ENCODE results near the gene EEF2.

EEF2 gene

DNA sequence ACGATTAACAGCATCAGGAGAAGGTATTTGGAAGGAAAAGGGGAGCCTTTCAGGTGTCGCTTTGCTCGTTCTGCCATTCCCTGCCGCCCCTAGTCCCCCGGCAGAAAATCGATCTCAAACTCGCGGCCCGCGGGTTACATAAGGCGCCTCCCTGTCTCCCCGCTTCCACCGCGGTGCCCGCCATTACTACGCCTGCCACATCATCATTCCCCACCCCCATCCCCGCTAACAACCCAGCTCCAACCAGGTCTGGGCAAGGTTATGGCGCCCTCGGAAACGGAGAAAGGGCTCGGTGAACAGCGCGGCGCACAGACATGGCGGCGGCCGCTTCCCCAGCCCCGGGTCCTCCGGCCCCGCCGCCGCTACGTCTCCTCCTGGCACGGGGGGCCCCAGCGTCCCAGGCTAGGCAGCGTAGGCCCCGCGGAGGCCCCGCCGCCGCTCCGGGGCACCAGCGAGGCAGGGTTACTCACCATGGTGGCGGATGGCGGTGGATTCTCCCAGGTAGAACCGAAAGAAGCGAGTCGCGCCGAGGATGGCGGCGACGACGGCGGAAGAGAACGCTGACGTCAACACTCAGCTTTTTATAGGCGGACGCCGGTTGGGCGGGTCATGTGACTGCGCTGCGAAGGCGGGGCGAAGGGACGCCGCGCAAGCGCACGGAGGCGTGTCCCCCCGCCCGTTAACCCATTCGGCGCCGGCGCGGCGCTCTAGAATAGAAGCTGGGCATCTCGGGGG lies at the start of gene EEF2:
EEF2 (minus strand) TSS at position 556 of the 735 bp plus-strand sequence; CDS start at position 473, 83 bp downstream.
- DNase-seq = peak; percentile 87

DNA sequence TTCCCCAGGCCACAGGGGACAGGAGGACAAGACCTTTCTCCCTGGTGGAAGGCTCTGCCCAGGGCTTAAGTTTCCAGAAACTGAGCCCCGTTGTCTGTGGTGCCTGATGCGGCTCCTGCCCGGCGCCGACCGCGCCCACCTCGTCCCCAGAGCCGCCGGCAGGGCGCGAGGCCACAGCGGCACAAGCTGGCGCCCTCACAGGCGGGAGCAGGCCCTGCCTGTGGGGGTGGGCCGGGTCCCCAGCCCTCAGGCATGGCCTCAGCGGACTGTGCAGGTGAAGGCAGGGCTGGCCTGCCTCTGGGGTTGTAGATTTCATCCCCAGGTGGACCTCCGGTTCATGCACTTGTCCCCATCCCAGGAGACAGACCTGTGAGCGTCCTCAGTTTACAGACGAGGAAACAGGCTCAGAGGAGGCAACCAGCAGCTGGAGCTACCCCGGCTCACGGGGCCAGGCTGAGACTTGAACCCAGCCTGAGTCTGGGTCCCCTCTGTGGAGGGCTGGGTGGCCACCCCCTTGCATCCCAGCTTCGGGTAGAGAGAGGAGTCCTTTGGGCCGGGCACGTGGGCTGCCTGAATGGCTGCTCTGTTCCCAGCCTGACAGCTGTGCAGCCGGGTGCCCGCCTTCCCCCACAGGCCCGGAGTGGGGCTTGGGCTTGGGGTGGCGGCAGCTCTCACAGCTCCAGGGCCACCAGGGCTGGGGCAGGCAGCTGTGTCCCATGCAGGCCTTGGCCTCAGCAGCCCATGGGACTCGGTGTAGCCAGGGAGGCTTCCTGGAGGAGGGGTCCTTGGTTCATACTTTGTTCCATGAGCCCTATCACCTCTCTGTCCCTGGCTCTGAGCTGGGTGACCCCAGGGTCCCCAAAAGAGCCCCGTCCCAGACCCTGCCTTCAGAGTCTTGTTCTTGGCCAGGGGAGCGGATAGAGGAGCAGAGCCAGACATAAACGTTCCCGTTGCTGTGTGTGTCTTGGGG lies 49.1 kb upstream of the EEF2 start:
- DNase-seq = no peak

DNA sequence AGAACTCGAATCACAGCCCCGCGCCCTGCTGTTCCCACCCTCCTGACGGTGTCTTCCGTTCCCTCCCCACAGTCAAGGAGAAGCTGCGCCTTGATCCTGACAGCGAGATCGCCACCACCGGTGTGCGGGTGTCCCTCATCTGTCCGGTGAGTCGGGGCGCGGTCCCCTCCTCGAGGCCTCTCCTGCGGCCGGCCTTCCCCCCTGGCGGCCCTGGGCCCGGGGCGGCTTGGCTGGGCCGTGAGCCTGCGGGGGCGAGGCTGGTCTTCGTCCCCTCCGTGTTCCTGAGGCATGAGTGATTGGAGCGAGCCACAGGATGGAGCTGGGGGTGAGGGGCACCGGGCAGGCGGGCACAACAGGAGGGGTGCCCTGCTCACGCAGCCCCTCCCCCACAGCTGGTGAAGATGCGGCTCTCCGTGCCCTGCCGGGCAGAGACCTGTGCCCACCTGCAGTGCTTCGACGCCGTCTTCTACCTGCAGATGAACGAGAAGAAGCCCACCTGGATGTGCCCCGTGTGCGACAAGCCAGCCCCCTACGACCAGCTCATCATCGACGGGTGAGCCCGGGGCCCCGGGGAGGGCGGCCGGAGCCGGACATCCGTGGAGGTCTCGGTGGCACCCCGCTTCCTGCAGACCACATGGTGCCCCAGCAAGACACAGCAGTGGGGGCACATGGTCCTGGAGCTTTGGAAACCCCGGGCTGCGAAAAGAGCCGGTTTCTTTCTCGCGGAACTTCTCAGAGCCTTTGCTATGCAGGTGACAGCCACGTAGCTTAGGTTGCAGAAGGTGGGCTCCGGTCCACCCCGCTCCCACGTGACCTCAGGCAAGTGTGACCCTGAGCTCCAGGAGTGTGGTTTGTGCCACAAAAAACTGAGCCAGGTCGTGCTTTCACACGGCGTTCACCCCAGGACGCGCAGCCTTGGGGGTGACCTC lies 48.0 kb upstream of the EEF2 start:
- no peak for DNase-seq

DNA sequence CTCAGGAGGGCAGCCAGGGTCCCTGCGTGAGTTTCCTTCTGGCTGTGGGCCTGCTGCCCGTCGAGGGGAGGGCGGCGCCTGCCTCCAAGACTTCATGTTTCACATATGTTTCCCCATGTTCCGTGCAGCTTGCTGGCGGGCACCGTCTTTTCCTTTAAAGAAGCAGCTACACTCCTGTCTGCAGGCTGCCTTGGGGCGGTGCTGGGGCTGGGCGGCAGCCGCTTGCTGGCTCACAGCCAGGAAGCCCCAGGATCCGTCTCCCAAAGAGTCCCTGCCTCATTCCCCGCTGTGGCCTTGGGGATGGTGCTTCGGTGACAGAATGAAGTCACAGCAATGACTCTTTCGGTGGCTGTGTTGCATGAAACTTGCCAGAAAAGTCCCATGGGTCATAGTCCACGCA lies 47.2 kb upstream of the EEF2 start:
- DNase-seq = no peak

DNA sequence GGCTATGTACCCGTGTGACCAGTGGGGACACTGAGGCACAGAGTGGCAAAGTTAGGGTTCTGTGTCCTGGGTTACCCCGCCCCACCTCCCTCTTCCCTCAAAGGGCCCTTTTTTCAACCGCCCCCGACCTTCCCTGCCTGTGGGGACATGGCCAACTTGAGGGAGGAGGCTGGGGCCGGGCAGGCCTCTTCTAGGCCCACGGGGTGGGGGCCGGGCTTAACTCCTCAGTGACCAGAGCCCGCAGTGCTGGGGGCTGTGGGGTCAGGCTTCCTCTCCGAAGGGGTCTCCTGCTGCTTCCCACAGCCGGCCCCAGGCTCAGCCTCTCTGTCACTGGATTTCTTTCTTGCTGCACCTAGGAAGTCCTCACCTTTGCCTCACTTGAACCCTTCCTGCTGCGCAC lies 46.2 kb upstream of the EEF2 start:
- DNase-seq = no peak

DNA sequence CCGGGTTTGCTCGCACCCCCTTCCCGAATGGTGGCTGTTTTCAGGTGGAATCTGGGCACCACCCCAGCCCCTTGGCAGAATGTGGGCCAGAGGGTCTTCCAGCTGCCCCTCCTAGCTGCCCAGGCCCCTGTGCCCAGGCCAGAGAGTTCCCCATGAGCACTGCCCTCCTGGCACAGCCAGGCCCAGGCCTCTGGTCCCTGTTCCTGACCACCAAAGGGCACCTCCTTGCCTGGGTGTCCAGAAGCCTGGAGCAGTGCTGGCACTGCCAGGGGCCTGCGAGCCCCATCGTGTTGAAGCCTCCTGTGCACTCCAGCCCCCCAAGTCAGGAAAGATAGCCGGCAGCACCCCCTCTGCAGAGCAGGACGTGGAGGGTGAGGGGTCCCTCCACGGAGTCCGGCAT lies 45.7 kb upstream of the EEF2 start:
- DNase-seq = no peak

DNA sequence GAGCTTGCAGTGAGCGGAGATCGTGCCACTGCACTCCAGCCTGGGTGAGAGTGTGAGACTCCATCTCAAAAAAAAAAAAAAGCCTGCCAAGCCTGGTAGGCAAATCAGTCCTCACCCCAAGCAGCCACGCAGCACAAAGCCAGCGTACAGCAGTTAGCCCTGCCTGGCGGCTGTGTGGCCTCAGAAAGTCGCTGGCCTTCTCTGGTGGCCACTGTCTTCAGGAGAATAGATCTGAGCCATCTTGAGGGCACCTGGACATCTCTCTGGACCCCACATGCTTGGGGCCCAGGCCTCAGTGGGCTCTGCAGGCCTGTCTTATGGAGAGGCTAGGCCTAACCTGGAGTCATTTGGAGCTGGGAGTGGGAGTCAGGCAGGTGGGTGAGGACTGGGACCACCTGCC lies 45.3 kb upstream of the EEF2 start:
- DNase-seq = no peak

DNA sequence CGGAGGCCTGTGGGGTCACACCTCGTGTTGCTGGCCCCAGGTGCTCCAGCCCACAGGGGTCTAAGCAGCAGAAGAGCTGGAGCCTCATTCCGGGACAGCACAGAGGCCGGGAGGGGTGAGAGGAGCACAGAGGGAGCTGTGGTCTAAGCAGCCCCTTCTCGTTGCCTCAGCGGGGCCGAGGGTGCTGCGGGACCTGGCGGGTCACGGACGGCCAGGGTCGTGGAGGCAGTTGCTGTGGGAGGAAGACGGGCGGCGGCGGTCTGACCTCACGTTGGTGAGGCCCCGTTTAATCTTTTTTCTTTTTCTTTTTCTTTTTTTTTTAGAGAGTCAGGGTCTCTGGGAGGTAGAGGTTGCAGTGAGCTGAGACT lies 44.0 kb upstream of the EEF2 start:
- DNase-seq = no peak

DNA sequence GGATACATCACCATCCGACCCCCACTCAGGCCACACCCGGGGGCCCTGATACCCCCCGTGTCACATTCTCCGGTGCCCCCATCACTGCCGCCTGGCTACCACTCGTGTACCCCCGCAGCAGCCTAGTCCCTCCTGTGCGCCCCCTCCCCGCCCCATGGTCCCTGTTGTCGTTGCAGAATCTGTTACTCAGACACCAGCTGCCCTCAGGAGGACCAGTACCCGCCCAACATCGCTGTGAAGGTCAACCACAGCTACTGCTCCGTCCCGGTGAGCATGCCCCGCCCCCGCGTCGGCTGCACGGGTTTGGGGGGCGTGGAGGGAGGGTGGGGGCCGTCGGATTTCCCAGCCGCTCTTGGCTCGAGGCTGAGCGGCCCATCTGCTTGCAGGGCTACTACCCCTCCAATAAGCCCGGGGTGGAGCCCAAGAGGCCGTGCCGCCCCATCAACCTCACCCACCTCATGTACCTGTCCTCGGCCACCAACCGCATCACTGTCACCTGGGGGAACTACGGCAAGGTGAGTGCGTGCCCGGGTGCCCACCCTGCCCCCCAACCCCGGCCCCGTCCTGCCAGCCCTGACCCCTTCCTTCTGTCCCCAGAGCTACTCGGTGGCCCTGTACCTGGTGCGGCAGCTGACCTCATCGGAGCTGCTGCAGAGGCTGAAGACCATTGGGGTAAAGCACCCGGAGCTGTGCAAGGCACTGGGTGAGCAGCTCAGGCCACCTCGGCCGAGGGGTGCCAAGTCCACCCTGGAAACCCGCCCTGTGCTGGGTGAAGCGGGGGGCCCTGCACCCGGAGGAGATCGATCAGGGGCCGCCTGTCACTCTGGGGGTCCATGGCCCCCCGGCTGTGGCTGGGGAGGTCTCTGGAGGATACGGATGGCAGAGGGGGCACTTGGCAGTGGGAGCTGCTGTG lies 43.3 kb upstream of the EEF2 start:
- no peak for DNase-seq

DNA sequence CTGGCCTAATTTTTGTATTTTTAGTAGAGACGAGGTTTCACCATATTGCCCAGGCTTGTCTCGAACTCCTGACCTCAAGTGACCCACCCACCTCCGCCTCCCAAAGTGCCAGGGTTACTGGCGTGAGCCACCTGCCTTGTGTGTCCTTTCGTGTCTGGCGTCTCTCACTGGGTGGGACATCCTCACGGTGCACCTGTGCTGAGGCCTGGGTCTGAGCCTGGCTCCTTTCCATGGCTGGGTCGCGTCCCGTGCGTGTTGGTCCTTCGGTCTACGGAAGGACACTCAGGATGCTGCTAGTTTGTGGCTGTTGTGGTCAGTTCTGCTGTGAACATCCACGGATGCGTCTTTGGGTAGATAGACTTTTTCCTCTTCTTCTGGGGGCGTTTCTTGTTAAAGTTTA lies 41.9 kb upstream of the EEF2 start:
- no peak for DNase-seq

DNA sequence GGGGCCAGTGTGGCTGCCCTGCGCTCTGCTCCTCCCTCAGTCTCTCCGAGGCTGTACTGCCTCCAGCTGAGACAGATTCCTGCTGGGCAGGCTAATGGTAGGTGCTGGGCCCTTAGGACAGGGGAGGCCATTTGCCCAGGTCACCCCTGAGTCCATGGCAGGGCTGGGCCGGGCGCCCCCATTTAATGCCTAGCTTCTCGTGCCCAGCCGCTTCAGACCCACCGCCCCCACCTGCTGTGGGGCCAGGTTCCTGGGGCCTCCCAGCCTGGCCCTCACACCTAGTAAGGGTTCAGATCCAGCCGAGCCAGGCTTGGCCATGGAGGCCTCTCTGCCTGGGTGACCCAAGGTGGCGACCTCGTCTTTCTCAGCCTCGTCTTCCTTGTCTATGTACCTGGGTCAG lies 40.1 kb upstream of the EEF2 start:
- no peak for DNase-seq

DNA sequence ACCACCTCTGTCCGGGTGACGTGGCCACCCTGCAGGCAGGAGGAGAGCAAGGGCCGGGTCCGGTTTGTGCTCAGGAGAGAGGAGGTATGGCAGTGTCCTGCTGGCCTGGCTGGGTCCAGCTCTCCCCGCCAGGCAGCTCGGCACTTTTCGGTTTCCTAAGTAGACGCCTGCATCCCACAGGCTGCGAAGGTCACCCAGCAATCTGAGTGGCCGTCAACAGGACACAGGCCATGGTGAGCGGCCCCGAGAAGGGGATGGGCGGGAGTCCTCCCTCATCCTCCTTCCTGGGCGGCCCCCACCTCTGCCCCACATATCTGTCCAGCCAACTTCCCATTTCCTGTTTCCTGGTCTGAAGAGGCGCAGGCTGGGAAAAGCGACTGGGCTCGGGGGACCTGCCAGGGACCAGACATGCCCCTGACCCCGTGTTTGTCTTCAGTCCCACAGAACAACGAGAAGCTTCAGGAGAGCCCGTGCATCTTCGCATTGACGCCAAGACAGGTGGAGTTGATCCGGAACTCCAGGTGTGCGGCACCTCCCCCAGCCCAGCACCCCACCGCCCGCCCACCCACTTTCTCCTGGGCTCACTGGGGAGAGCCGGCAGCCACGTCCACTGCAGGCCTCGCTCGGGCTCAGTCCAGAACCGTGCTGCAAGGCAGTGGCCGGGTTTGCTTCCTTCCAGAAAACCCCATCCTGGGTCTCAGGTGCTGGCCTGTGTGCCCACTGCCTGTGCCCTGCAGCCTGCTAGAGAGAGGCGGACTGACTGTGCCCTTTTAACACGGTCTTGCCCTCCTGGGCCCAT lies 38.5 kb upstream of the EEF2 start:
- DNase-seq = no peak

DNA sequence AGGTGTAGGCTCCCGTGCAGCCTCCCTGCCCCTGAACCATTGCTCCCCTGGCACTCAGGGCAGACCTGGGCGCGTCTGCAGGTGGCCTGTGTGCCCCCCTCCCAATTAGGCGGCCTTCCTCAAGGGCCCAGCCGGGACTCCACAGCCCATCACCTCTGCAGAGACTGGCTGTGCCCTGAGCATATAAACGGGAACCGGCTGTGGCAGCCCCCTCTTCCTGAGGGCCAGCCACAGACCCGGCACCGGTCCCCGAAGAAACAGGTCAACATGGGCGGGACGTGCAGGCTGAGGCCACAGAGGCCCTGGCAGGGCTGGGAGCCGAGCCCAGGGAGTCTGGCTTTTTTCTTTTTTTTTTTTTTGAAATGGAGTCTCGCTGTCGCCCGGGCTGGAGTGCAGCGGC lies 34.3 kb upstream of the EEF2 start:
- DNase-seq = no peak

DNA sequence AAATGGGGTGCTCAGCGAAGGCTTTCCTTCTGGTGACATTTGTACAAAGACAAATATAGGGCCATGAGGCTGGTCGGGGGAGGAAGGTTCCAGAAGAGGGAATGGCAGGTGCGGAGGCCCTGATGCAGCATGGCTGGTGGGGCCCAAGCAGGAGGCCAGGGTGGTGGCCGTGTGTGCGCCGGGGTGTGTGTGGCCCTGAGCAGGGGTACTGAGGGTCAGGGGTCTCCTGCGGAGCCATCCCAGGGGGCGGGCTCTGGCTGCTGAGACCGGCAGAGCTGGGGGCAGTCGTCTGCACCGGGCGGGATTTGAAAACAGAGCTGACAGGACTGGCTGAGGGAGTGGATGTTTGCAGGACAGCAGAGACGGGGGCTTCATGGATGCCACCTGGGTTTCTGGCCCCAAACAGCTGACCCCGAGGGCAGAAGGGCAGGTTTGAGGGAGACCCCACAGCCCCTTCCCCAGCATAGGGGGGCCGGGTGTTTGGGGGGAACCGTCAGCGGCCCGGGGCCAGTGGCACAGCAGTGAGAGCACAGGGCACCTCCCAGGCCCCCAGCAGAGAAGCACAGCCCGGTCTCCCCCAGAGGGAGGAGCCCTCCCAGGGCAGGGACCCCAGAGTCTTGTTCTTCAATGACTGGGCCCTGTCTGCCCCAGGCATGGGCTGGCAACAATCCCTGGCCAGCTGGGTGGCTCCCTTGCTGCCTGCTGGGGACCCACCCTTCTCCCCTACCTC lies 33.7 kb upstream of the EEF2 start:
- DNase-seq = no peak

DNA sequence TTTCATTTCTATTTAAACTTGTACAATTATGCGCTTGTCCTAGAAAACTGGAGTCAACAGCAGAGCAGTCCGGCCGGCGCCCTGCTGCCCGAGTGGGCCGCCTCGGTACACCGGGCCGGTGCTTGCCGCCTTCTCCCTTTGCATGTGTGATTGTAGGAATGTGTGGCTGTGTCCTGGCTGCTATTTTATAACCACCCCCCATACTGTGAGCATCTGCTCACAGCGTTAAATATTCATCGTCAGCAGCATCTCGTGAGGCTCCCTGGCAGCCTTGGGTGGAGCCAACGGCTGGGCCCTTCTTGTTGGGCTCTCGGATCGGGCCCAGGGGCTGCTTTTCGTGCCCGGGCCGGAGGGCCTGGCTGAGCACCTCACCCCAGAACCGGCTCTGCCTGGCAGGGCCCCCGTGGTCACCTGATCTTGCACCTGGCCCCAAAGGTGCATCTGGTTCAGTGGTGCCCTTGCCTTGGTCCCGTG lies 32.9 kb upstream of the EEF2 start:
- DNase-seq = no peak

DNA sequence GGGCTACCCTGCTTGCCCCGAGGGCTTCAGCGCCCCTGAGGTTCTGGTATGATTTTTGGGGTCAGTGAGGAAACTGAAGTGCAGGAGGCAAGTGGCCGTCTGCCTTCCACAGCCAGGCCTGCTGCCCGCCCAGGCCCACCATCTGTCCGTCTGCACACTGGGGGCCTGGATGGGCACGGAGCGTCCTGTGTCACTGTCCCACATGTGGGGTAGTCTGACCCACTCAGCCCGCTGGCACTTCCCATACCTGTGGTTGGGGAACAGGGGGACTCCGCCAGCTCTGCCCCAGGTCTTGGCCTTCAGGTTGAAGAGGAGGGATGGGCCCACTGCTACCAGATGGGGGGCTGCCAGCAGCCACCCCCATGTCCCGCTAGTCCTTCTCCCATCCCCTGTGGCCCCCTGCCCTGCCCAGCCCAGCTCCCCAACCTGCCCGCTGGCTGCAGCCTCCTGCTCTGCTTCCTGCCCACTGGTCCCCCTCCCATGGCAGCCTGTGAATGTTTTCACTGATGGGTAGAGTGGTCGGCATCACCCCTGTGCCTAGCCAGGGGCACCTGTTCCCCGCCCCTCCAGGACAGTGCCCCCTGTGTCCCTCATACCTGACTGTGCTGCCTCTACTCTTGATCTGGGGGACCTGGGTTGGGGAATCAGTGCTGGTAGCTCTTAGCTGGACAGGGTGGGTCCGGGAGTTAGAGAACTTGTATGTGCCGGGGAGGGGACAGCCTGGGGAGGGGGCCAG lies 31.8 kb upstream of the EEF2 start:
- DNase-seq = no peak

DNA sequence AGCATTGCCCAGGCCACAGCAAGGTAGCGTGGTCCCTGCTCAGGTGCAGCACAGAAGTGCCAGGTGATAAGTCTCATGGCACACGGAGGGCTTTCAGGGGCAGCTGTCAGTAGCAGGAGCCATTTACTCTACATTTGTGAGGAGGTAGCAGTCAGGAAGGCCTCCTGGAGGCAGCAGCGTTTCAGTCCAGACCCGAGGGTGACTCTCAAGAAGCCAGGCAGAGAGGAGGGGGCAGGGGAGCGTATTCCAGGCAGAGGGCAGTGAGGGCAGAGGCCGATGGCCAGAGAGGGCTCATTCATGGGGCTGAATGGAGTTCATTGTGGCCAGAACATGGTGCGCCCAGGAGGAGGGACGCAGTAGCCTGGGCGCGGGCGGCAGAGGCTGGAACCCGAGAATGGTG lies 31.2 kb upstream of the EEF2 start:
- no peak for DNase-seq

DNA sequence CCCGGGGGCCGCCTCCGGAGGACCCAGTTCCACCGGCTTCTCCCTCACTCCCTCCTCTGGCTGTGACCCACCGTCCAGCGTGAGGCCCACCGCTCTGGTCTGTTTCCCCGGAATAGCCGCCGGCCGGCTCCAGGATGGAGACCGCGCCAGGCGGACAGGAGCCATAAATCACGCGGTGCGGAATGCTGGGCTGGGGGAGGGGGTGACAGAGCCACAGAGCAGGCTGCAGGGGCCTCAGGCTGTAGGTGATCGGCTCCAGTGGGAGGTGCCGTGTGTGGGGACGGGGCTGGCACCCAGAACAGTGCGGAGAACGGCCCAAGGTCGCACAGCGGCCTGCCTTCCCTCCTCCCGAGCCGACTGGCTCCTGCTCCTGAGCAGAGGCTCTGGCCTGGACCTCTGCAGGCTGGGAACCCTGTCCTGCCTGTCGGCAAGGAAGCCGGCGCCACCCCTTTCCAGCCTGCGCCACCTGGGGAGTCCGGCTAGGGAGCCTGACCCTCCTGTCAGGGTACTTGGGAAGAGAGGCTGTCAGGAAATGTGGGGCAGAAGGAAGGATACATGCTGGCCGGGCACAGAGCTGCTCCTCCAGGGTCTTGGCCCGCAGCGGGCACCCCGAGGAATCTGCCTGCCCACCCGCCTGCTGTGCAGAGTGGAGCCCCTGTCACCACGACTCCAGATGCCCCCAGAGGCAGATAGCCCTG lies 30.6 kb upstream of the EEF2 start:
- DNase-seq = no peak

All from NCI-H2029 (cell line).